WI38 (cell line): ENCODE measurements around the gene TRIM65.

ENCODE experiments used
- H3K4me3 ChIP-seq: 2 replicates; pipeline ENCODE4 v1.5.1; 2011; ENCODE audit warnings: low read depth, mild to moderate bottlenecking, control low read depth, low read length
- CTCF ChIP-seq: IDR thresholded peaks from 2 replicates; pipeline ENCODE4 v1.5.1; 2012; ENCODE audit warnings: low read depth, mild to moderate bottlenecking, control low read depth, low read length

Gene TRIM65

GRCh38 chr17:75937652-75938051 lies 40.9 kb upstream of the TRIM65 start:
- no peak overlapping the region for H3K4me3 ChIP-seq
- no peak for TF ChIP-seq CTCF

DNA sequence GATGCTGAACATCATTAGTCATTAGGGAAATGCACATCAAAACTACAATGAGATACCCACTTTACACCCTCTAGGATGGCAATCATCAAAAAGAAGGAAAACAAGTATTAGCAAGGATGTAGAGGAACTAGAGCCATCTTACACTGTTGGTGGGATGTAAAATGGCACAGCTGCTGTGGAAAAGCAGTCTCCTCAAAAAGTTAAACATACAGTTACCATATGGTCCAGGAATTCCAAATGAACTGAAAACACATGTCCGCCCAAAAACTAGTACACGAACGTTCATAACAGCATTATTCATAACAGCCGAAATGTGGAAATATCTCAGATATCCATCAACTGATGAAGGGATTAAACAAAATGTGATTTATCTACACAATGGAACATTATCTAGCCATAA lies 37.1 kb upstream of the TRIM65 start:
- no peak overlapping the region for H3K4me3 ChIP-seq
- TF ChIP-seq CTCF, result no peak

- H3K4me3 ChIP-seq, result no peak overlapping the region
- no peak for TF ChIP-seq CTCF
Measured at GRCh38 chr17:75932852-75933251, 36.1 kb upstream of the TRIM65 start.

GRCh38 chr17:75931062-75931461 lies 34.3 kb upstream of the TRIM65 start:
- no peak for TF ChIP-seq CTCF
- no peak overlapping the region for H3K4me3 ChIP-seq

DNA sequence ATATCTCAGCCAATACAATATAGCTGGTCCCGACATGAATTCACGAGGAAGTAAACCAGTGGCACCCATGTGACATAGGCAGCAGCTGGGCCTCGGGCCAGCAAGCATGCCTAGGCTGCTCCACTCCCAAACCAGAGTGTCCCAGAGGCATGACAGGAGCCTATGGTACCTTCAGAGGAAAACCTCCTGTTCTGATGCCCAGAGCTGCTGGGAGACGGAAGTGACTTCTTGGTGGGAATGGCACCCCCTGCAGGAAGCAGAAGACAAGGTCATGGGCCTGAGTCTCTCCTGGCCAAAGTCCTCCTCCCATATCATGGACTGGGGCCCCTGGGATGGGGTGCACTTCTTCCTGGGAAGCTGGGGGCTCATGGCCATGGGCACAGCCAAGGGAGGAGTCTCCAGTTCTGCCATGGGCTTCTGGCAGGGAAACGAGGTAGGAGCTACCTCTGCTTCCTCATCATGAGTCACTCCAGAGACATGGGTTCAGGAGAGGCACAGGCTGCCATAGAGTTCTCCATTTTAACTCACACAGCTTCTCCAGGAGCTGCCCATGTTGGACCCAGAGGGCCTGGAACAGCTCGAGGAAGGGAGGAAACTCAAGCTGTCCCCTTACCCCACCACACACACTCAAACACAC lies 30.7 kb upstream of the TRIM65 start:
- no peak overlapping the region for H3K4me3 ChIP-seq
- TF ChIP-seq CTCF, result no peak

DNA sequence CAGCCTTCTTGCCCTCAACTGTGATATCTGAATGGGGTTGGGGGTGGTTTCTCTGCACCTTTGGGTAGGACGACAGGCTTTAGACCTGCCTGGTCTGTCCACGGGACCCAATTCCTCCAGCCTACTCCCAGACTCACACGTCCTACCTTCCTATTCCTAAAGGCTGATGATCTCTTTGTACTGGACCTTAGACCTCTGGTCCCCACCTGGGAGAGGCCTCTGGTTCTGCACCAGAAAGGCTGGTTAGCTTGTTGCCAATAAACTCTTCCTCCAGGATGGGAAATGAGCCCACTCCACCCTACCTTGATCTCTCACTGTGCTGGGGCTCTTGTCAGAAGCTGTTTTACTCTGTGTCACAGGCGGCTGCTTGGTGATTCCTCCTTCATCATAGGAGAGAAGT lies 29.7 kb upstream of the TRIM65 start:
- no peak for TF ChIP-seq CTCF
- no peak overlapping the region for H3K4me3 ChIP-seq

- no peak overlapping the region for H3K4me3 ChIP-seq
- no peak for TF ChIP-seq CTCF
Measured at GRCh38 chr17:75925912-75926311, 29.2 kb upstream of the TRIM65 start.
